Vagina (tissue), 2 donors: ENCODE measurements around the gene C10orf88.

Experiments used
- CTCF ChIP-seq, 3 experiments: fragments of 450-650 bp in 2 of 3; fragments of 200-600 bp in 1 of 3; sonication (generic) in 1 of 3; IDR thresholded peaks; one replicate each; pipeline ENCODE4 v1.5.1; 2017 to 2019; ENCODE audit warnings: antibody characterized with exemption in 3 of 3, mild to moderate bottlenecking in 2 of 3, moderate library complexity in 2 of 3
- POLR2A ChIP-seq, 2 donors: fragments of 450-650 bp; IDR thresholded peaks; one replicate each; pipeline ENCODE4 v1.6.1; 2017; ENCODE audit warnings: antibody characterized with exemption in 2 of 2, mild to moderate bottlenecking in 2 of 2, moderate library complexity in 2 of 2

DNA sequence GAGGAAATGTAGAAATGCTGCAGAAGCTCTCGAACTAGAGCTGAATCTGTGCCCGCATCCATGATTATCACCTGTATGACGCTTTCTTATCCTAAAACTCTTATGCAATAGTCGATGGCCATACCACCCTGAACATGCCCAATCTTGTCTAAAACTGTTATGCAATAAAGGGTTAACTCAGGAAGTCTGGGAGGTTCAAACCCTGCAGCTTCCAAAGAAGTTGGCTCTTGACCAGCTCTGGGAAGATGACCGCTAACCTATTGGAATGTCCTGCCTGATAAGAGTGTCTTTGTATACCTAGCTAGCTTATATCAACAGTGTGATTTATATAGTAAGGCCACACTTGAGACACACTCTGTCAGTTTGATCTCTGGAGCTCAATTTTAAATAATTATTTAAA is 3.4 kb upstream of the C10orf88 start:
- TF ChIP-seq CTCF (IDR thresholded peaks at IDR 0.05) (no peak), POLR2A (IDR thresholded peaks at IDR 0.05) (no peak)
